PC-3 (cell line): Measurements from ENCODE around the gene FADD. TPM values are rescaled to one million over a fixed set of nuclear protein-coding genes. Genes with fewer than 3 reads are reported as not detected.

Experiments used
- ATAC-seq: fragments of 200-7000 bp; cut with Tn5 transposase; 2 replicates; pipeline ENCODE4 v1.9.1; 2020; ENCODE audit warnings: mild to moderate bottlenecking, moderate library complexity
- BruUV-seq: library from RNA; stranded (reverse); fragments of 400-500 nt; replicated peaks from 2 replicates; lab custom pipeline; 2021; lab: Mats Ljungman, UMichigan
- CTCF ChIA-PET: fragments of 300-600 bp; sonication (Branson Sonifier 250); formaldehyde crosslinking; loops from one replicate; lab custom pipeline; 2022; ENCODE audit warnings: antibody characterized with exemption; lab: Charles Lee
- POLR2A ChIA-PET: fragments of 300-600 bp; sonication (Branson Sonifier 250); formaldehyde crosslinking; loops from one replicate; lab custom pipeline; 2022; ENCODE audit warnings: antibody characterized with exemption; ENCODE audit not compliant: unreplicated experiment; lab: Charles Lee
- DNase-seq: peaks from one replicate; pipeline ENCODE4 v3.0.0-alpha.2; 2015
- H2AFZ ChIP-seq: fragments of 300-600 bp; sonication (generic); 2 replicates; pipeline ENCODE4 v1.6.0; 2016; ENCODE audit warnings: antibody characterized with exemption, low read length
- H3F3A ChIP-seq: fragments of 300-600 bp; sonication (generic); one replicate; pipeline ENCODE4 v1.6.0; 2017; ENCODE audit warnings: antibody characterized with exemption, low read length, control low read depth, mild to moderate bottlenecking; ENCODE audit not compliant: unreplicated experiment
- H3K27ac ChIP-seq: fragments of 300-600 bp; sonication (generic); 2 replicates; pipeline ENCODE4 v1.5.1; 2016; ENCODE audit warnings: mild to moderate bottlenecking, low read length
- H3K27me3 ChIP-seq: fragments of 300-600 bp; sonication (generic); 2 replicates; pipeline ENCODE4 v1.6.1; 2016; ENCODE audit warnings: low read length, mixed read lengths
- H3K36me3 ChIP-seq: fragments of 300-600 bp; sonication (generic); 2 replicates; pipeline ENCODE4 v1.6.1; 2016; ENCODE audit warnings: low read depth, mixed run types, low read length, mixed read lengths
- H3K4me1 ChIP-seq: fragments of 300-600 bp; sonication (generic); 2 replicates; pipeline ENCODE4 v1.5.1; 2016; ENCODE audit warnings: low read length; ENCODE audit not compliant: insufficient read depth
- H3K4me2 ChIP-seq: fragments of 300-600 bp; sonication (generic); 2 replicates; pipeline ENCODE4 v1.6.0; 2016; ENCODE audit warnings: low read length
- H3K4me3 ChIP-seq: fragments of 300-600 bp; sonication (generic); 2 replicates; pipeline ENCODE4 v1.5.1; 2016; ENCODE audit warnings: mild to moderate bottlenecking, low read length, mixed read lengths
- H3K79me2 ChIP-seq: fragments of 300-600 bp; sonication (generic); 2 replicates; pipeline ENCODE4 v1.6.1; 2017; ENCODE audit warnings: low read length, mixed read lengths
- H3K9ac ChIP-seq: fragments of 300-600 bp; sonication (generic); 2 replicates; pipeline ENCODE4 v1.6.0; 2016; ENCODE audit warnings: mild to moderate bottlenecking, low read length
- H3K9me2 ChIP-seq: fragments of 300-600 bp; sonication (generic); replicated peaks from 2 replicates; pipeline ENCODE4 v1.6.1; 2016; ENCODE audit warnings: mixed run types, low read length, mixed read lengths
- H3K9me3 ChIP-seq: fragments of 300-600 bp; sonication (generic); 2 replicates; pipeline ENCODE4 v1.6.1; 2016; ENCODE audit warnings: low read length, mixed read lengths
- H4K20me1 ChIP-seq: fragments of 300-600 bp; sonication (generic); 2 replicates; pipeline ENCODE4 v1.6.1; 2016; ENCODE audit warnings: low read length, mixed read lengths
- CTCF ChIP-seq: fragments of 300-600 bp; sonication (generic); conservative IDR thresholded peaks from 2 replicates; pipeline ENCODE4 v1.5.1; 2017; ENCODE audit warnings: antibody characterized with exemption, low read depth, mild to moderate bottlenecking, low read length
- EZH2 ChIP-seq: fragments of 300-600 bp; sonication (generic); IDR thresholded peaks from one replicate; pipeline ENCODE4 v1.6.1; 2017; ENCODE audit warnings: antibody characterized with exemption, mild to moderate bottlenecking, low read length; ENCODE audit not compliant: unreplicated experiment
- EZH2phosphoT487 ChIP-seq: fragments of 300-600 bp; sonication (generic); IDR thresholded peaks from 2 replicates; pipeline ENCODE4 v1.6.1; 2018; ENCODE audit warnings: mild to moderate bottlenecking, antibody characterized with exemption, low read length, borderline replicate concordance
- intact Hi-C: fragments of 100-400 bp; cut with micrococcal nuclease; formaldehyde crosslinking; loops from 2 replicates; pipeline ENCODE4 v1.9.0; 2023
- total RNA-seq: library from RNA; depleted of rRNA; stranded (reverse); fragments of >200 nt; gene quantifications from 2 replicates; pipeline ENCODE4 v1.2.3, GENCODE V29; 2014

The FADD gene
- total RNA-seq, 1 experiment from 2014 or later: 79.5 TPM

DNA sequence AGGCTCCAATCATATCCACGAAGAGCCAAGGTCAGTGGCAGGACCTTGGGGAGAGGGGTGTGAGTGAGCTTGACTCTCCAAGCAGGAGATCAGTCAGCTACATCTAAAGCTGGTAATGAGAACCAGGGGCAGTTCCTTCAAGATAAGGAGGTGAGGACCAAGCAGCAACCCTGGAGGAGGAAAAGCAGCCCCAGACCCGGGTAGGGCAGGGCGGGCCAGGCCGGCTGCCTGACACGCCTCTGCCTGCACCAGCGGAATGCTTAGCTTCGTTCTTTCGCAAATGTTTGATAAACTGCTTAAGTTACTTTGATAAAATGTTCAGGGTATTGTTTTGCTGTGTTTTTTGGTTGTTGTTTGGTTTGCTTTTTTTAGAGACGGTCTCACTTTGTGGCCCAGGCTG is 18.7 kb upstream of the FADD start:
- no peaks in the 10 kb centered on the region for H3K4me1 ChIP-seq
- BruUV-seq: no TSS peak
- H3K79me2 ChIP-seq: no peaks in the 10 kb centered on the region
- peaks cover 14% of the 10 kb centered on the region for H3F3A ChIP-seq
- H3K36me3 ChIP-seq: peaks cover 63% of the 10 kb centered on the region
- H3K4me2 ChIP-seq: no peak overlapping the region
- POLR2A ChIA-PET: no interaction called here
- H3K27ac ChIP-seq: no peak overlapping the region
- H3K9ac ChIP-seq: no peak overlapping the region
- no peak overlapping the region for H3K4me3 ChIP-seq
- H3K9me3 ChIP-seq: no peaks in the 10 kb centered on the region
- no peak for DNase-seq
- H3K9me2 ChIP-seq: no peaks in the 10 kb centered on the region
- no peaks in the 10 kb centered on the region for H3K27me3 ChIP-seq
- intact Hi-C loops: no loop called here
- no peak for ATAC-seq
- H4K20me1 ChIP-seq: no peaks in the 10 kb centered on the region
- CTCF ChIA-PET: no interaction called here
- TF ChIP-seq EZH2 (no peak), EZH2phosphoT487 (no peak), CTCF (no peak)
- no peak overlapping the region for H2AFZ ChIP-seq

DNA sequence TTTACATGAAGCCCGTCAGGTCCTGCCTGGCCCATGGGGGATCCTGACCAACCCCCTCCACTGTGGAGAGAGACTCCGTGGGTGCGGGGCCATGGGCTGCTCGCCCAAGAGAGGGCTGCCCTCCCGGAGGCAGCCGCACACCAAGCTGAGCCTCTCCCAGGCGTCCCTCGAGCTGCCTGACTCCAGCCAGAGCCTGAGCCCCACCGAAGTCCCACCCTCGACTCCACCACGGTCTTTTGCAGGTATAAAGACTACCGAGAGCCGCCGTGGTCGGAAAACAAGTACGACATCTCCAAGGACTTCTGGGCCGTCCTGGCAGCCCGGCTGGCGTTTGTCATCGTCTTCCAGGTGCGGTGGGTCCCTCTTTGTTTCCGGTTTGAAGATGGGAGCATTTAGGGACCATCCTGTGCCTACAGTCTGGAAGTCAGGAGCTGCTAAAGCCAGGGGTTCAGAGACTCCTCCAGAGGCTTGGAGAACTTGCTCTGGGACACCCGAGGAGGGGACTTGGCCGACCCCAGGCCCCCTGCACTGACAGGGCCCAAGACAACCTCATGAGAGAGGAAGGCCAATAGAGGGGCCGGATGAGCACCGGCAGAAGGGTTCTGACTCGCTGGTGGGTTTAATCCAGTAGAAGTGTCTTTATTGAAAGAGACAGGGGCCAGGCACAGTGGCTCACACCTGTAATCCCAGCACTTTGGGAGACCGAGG is 17.6 kb upstream of the FADD start:
- H3K27me3 ChIP-seq: no peaks in the 10 kb centered on the region
- ChIA-PET CTCF (no interaction called here), POLR2A (no interaction called here)
- H3K9ac ChIP-seq: no peak overlapping the region
- H3K79me2 ChIP-seq: no peaks in the 10 kb centered on the region
- no peaks in the 10 kb centered on the region for H3K9me3 ChIP-seq
- intact Hi-C loops: no loop called here
- no peaks in the 10 kb centered on the region for H3K4me1 ChIP-seq
- H4K20me1 ChIP-seq: no peaks in the 10 kb centered on the region
- ATAC-seq (no peak), DNase-seq (no peak)
- no peak overlapping the region for H3K27ac ChIP-seq
- H3K9me2 ChIP-seq: no peaks in the 10 kb centered on the region
- H3K4me3 ChIP-seq: no peak overlapping the region
- no TSS peak for BruUV-seq
- H3K4me2 ChIP-seq: no peak overlapping the region
- TF ChIP-seq EZH2 (no peak), CTCF (no peak), EZH2phosphoT487 (no peak)
- no peak overlapping the region for H2AFZ ChIP-seq
- H3F3A ChIP-seq: peaks cover 14% of the 10 kb centered on the region
- H3K36me3 ChIP-seq: peaks cover 58% of the 10 kb centered on the region

DNA sequence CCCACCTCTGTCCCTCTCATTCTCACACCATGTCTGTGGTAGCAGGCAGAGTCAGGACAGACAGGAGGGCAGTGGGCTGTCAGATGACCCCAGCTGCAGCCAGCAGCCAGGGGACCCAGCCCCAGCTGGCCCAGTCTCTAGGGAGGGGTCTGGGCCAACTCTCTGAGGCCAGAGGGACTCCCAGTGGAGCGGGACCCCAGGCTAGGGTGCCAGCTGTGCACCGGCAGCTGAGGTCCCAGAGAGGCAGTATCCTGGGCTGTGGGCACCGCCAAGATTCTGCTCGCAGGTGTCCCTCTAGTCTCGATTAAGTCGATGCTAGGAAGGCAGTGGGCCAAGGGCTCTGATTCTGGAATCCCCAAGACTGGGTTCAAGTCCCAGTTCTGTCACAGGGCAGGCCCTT is 16.7 kb upstream of the FADD start:
- POLR2A ChIA-PET: no interaction called here
- H3K79me2 ChIP-seq: no peaks in the 10 kb centered on the region
- H4K20me1 ChIP-seq: no peaks in the 10 kb centered on the region
- no peak overlapping the region for H3K4me3 ChIP-seq
- no peak overlapping the region for H3K4me2 ChIP-seq
- H3K9me2 ChIP-seq: no peaks in the 10 kb centered on the region
- peaks cover 54% of the 10 kb centered on the region for H3K36me3 ChIP-seq
- CTCF ChIA-PET: no interaction called here
- H3K9ac ChIP-seq: no peak overlapping the region
- no peak for ATAC-seq
- no TSS peak for BruUV-seq
- DNase-seq: no peak
- H2AFZ ChIP-seq: no peak overlapping the region
- H3K27ac ChIP-seq: no peak overlapping the region
- TF ChIP-seq EZH2phosphoT487 (no peak), CTCF (no peak), EZH2 (no peak)
- H3K4me1 ChIP-seq: no peaks in the 10 kb centered on the region
- peaks cover 14% of the 10 kb centered on the region for H3F3A ChIP-seq
- no peaks in the 10 kb centered on the region for H3K9me3 ChIP-seq
- H3K27me3 ChIP-seq: no peaks in the 10 kb centered on the region
- intact Hi-C loops: no loop called here
